ENCODE data around the gene PDXK.

The PDXK gene

DNA sequence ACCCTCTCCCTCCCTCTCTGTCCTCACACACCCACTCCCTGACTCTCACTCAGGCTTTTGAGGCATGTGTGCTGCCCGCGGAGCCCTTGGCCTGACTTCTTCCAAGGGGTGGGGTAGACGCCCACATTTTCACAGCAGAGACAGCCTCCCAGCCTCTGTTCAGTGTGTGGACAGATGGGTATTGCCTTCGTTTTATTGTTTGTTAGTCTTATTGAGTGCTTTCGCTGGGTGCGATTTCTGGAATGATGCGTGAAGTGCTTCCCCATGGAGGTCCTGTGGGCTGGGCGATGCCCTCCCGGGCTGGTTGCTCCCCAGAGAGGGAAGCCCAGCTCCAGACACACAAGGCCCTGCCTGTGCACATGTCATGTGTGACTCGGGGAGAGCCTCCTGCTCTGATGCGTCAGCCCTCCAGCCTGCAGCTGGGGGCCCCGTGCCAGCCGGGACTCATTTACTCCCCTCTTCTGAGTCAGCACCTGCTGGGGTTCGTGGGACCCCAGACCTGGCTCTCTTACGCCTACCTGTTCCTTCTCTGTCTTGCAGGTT, 14.7 kb downstream of the PDXK start:
- Histone ChIP-seq H4K20me1 (ENCODE audit: insufficient read depth, low read length) (no peaks in the 10 kb centered on the region), H2AFZ (ENCODE audit: low read length) (no peak overlapping the region), H3K4me1 (ENCODE audit: insufficient read depth, low read length, severe bottlenecking) (peaks cover 22% of the 10 kb centered on the region), H3K9me3 (ENCODE audit: low read length) (no peaks in the 10 kb centered on the region), H3F3A (ENCODE audit: insufficient read depth, low read length) (no peaks in the 10 kb centered on the region), H3K4me3 (ENCODE audit: low read depth, low read length, poor library complexity, severe bottlenecking) (no peak overlapping the region), H3K9ac (ENCODE audit: low read length) (no peak overlapping the region), H3K9me2 (ENCODE audit: low read depth, low read length) (no peaks in the 10 kb centered on the region), H3K79me2 (ENCODE audit: insufficient read depth, low read length) (no peaks in the 10 kb centered on the region), H3K4me2 (ENCODE audit: low read length) (no peak overlapping the region), H3K27me3 (ENCODE audit: insufficient read depth, low read length) (no peaks in the 10 kb centered on the region), H3K27ac (ENCODE audit: low read depth, low read length, poor library complexity, severe bottlenecking) (no peak overlapping the region), H3K36me3 (ENCODE audit: insufficient read depth, low read length) (peaks cover 6% of the 10 kb centered on the region; the same call in 1 of the 2 replicates)
- no peak for TF ChIP-seq EZH2 (IDR thresholded peaks at IDR 0.05; ENCODE audit: borderline replicate concordance, low read length)
- TF ChIP-seq, protein P1, sequence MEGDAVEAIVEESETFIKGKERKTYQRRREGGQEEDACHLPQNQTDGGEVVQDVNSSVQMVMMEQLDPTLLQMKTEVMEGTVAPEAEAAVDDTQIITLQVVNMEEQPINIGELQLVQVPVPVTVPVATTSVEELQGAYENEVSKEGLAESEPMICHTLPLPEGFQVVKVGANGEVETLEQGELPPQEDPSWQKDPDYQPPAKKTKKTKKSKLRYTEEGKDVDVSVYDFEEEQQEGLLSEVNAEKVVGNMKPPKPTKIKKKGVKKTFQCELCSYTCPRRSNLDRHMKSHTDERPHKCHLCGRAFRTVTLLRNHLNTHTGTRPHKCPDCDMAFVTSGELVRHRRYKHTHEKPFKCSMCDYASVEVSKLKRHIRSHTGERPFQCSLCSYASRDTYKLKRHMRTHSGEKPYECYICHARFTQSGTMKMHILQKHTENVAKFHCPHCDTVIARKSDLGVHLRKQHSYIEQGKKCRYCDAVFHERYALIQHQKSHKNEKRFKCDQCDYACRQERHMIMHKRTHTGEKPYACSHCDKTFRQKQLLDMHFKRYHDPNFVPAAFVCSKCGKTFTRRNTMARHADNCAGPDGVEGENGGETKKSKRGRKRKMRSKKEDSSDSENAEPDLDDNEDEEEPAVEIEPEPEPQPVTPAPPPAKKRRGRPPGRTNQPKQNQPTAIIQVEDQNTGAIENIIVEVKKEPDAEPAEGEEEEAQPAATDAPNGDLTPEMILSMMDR (IDR thresholded peaks at IDR 0.05; ENCODE audit: low read length): no peak

DNA sequence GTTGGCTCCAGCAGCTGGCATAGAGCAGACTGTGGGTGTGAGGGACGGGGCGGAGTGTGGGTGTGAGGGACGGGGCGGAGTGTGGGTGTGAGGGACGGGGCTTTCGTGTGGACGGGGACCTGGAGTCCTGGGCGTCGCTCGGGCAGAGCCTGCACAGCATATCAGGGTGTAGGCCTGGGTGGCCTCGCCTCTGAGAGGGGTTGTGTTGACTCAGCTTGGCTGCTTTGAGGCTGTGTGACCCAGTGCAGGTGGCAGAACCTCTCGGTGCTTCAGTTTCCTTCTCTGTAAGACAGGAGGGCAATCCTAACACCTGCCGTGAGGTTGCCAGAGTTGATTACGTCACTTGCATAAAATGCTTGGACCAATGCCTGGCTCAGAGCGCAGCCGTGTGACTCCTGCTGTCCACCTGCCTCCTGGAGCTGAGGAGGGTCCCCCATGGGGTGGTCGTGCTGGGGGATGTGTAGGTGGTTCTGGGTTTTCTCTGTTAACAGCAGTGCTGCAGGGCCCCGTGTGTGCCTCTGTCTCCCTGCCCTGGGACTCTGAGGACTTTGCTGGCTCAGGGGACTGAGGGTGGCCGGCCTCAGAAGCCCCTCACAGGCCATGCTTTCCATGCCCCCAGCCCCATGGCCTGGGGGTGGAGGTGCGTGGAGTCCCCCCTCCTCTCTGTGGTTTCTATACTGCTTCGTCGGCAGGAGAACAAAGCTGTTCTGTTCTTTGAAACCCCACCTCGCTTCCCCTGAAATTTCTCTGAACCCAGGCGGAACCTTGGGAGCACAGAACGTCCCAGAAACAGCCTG, 15.4 kb downstream of the PDXK start:
- H2AFZ ChIP-seq (ENCODE audit: low read length): no peak overlapping the region
- H3K9me2 ChIP-seq (ENCODE audit: low read depth, low read length): no peaks in the 10 kb centered on the region
- no peaks in the 10 kb centered on the region for H4K20me1 ChIP-seq (ENCODE audit: insufficient read depth, low read length)
- peaks cover 17% of the 10 kb centered on the region for H3K4me1 ChIP-seq (ENCODE audit: insufficient read depth, low read length, severe bottlenecking)
- no peak overlapping the region for H3K4me2 ChIP-seq (ENCODE audit: low read length)
- H3K79me2 ChIP-seq (ENCODE audit: insufficient read depth, low read length): no peaks in the 10 kb centered on the region
- no peak overlapping the region for H3K9ac ChIP-seq (ENCODE audit: low read length)
- H3K4me3 ChIP-seq (ENCODE audit: low read depth, low read length, poor library complexity, severe bottlenecking): no peak overlapping the region
- no peak overlapping the region for H3K27ac ChIP-seq (ENCODE audit: low read depth, low read length, poor library complexity, severe bottlenecking)
- TF ChIP-seq EZH2 (IDR thresholded peaks at IDR 0.05; ENCODE audit: borderline replicate concordance, low read length): no peak
- TF ChIP-seq, protein P1 (IDR thresholded peaks at IDR 0.05; ENCODE audit: low read length): no peak
- H3K36me3 ChIP-seq (ENCODE audit: insufficient read depth, low read length): peaks cover 6% of the 10 kb centered on the region; the same call in 1 of the 2 replicates
- no peaks in the 10 kb centered on the region for H3K9me3 ChIP-seq (ENCODE audit: low read length)
- H3F3A ChIP-seq (ENCODE audit: insufficient read depth, low read length): no peaks in the 10 kb centered on the region
- no peaks in the 10 kb centered on the region for H3K27me3 ChIP-seq (ENCODE audit: insufficient read depth, low read length)

DNA sequence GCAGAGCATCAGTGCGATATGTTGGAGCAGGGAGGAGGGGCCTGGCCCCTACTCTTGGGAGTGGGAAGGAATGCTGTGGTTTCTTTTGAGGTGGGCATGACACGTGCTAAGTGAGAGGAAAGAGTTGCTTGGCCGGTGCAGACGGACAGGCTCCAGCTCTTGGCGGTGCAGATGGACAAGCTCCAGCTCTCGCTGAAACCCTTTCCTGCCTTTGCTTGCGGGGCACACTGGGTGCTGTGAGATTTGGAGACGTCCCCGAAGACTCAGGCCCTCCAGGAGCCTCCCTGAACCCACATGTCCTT, 15.9 kb downstream of the PDXK start:
- no peak overlapping the region for H2AFZ ChIP-seq (ENCODE audit: low read length)
- no peak overlapping the region for H3K4me3 ChIP-seq (ENCODE audit: low read depth, low read length, poor library complexity, severe bottlenecking)
- no peak overlapping the region for H3K4me2 ChIP-seq (ENCODE audit: low read length)
- H3K4me1 ChIP-seq (ENCODE audit: insufficient read depth, low read length, severe bottlenecking): peaks cover 12% of the 10 kb centered on the region
- no peaks in the 10 kb centered on the region for H3K9me3 ChIP-seq (ENCODE audit: low read length)
- peaks cover 6% of the 10 kb centered on the region; the same call in 1 of the 2 replicates for H3K36me3 ChIP-seq (ENCODE audit: insufficient read depth, low read length)
- no peak overlapping the region for H3K27ac ChIP-seq (ENCODE audit: low read depth, low read length, poor library complexity, severe bottlenecking)
- H3K9me2 ChIP-seq (ENCODE audit: low read depth, low read length): no peaks in the 10 kb centered on the region
- H4K20me1 ChIP-seq (ENCODE audit: insufficient read depth, low read length): no peaks in the 10 kb centered on the region
- H3K27me3 ChIP-seq (ENCODE audit: insufficient read depth, low read length): no peaks in the 10 kb centered on the region
- H3F3A ChIP-seq (ENCODE audit: insufficient read depth, low read length): no peaks in the 10 kb centered on the region
- H3K9ac ChIP-seq (ENCODE audit: low read length): no peak overlapping the region
- TF ChIP-seq, protein P1 (IDR thresholded peaks at IDR 0.05; ENCODE audit: low read length): no peak
- TF ChIP-seq EZH2 (IDR thresholded peaks at IDR 0.05; ENCODE audit: borderline replicate concordance, low read length): no peak
- H3K79me2 ChIP-seq (ENCODE audit: insufficient read depth, low read length): no peaks in the 10 kb centered on the region
